Loucy (cell line): ENCODE results near the gene DNAH1.

ENCODE experiments used
- EZH2phosphoT487 ChIP-seq: fragments of 200-600 bp; IDR thresholded peaks from 2 replicates; pipeline ENCODE4 v1.6.1; 2018; ENCODE audit warnings: antibody characterized with exemption, mild to moderate bottlenecking, moderate library complexity, borderline replicate concordance
- TF ChIP-seq, protein P1 (sequence below): fragments of 200-600 bp; sonication (generic); conservative IDR thresholded peaks from 2 replicates; pipeline ENCODE4 v1.5.1; 2014; ENCODE audit warnings: mild to moderate bottlenecking, antibody characterized with exemption, low read length

DNA sequence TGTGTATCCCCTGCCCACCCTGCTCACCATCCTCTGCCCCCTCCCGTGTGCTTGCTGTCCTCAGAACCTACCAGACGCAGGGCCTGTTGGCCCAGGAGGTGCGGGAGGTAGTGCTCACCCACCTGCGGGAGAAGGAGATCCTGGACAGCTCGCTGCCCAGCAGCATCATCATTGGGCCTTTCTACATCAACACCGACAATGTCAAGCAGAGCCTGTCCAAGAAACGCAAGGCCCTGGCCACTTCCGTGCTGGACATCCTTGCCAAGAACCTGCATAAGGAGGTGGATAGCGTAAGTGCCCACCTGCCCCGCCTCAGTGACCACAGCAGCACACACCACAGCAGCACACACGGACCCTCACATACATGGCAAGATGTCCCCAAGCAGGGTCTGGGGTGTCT lies 33.0 kb downstream of the DNAH1 start:
- TF ChIP-seq EZH2phosphoT487 = no peak
- TF ChIP-seq, protein P1, sequence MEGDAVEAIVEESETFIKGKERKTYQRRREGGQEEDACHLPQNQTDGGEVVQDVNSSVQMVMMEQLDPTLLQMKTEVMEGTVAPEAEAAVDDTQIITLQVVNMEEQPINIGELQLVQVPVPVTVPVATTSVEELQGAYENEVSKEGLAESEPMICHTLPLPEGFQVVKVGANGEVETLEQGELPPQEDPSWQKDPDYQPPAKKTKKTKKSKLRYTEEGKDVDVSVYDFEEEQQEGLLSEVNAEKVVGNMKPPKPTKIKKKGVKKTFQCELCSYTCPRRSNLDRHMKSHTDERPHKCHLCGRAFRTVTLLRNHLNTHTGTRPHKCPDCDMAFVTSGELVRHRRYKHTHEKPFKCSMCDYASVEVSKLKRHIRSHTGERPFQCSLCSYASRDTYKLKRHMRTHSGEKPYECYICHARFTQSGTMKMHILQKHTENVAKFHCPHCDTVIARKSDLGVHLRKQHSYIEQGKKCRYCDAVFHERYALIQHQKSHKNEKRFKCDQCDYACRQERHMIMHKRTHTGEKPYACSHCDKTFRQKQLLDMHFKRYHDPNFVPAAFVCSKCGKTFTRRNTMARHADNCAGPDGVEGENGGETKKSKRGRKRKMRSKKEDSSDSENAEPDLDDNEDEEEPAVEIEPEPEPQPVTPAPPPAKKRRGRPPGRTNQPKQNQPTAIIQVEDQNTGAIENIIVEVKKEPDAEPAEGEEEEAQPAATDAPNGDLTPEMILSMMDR = no peak
